ENCODE measurements around the gene ASCC1. TPM values are rescaled to one million over a fixed set of nuclear protein-coding genes. Genes with fewer than 3 reads are reported as not detected.

ASCC1 gene
- total and polyA plus RNA-seq, 2 of the 13 experiments (the other 11 are each of a cell fraction or from before 2014, with no cell fraction given), result 21.6 to 30.1 TPM

GRCh38 chr10:72088889-72089575 is 127.0 kb downstream of the ASCC1 start (continued):
- TF ChIP-seq CREB3 (CRISPR knock-in tag; IDR thresholded peaks at IDR 0.05), result no peak

- no peak for DNase-seq (ENCODE audit: low spot score)
- H3K4me1 ChIP-seq (ENCODE audit: insufficient read depth, low read length), result peaks cover 70% of the 10 kb centered on the region
- intact Hi-C loops (cut with micrococcal nuclease; ENCODE audit: unreplicated experiment) (no loop called here), in situ Hi-C loops (cut with HindIII; ENCODE audit: extremely low pct_ligation_motif_present, low pct_unique_long_range_greater_than_20kb) (loop anchor here (25.0 kb wide), 1 partner anchor 249 kb away; no protein-coding TSS in a partner anchor)
- peaks cover 0 to 32% of the 10 kb centered on the region in 2 experiments; a peak in 2 of 5 replicates for H3K27me3 ChIP-seq (ENCODE audit: control insufficient read depth in 1 of 2, insufficient read depth in 2 of 2, low read length in 2 of 2)
- no peak for FAIRE-seq
- BruUV-seq (replicated peaks), result no TSS peak
- ChIA-PET CTCF (ENCODE audit: low intra/inter-chr PET ratio, low total read pairs) (no interaction called here), POLR2A (interaction anchor here (1.6 kb wide), 1 partner anchor 128 kb away, joined by 6 read pairs; the partner anchor contains the start of genes ANAPC16 and ASCC1)
- no peaks in the 10 kb centered on the region for H3K36me3 ChIP-seq (replicated peaks in 1 of 2; ENCODE audit: control insufficient read depth in 1 of 2, insufficient read depth in 2 of 2, low read length in 2 of 2)
- peak within 1 kb of the TSS; percentile 38 for H3K9ac ChIP-seq (ENCODE audit: insufficient read depth, low read depth, low read length)
- H3K27ac ChIP-seq (ENCODE audit: extremely low read length, insufficient read depth, low read length), result no peak within 1 kb of the TSS
- H2AFZ ChIP-seq (ENCODE audit: low read length), result peak within 1 kb of the TSS; percentile 9
- 8% methylated on average over 26 of the region's 65 CpGs for WGBS (ENCODE audit: low lambda C conversion rate)
- peak within 1 kb of the TSS; percentile 91 for H3K4me2 ChIP-seq (ENCODE audit: low read depth, low read length)
- peak within 1 kb of the TSS; percentile 51 to 70 (median 57) for H3K4me3 ChIP-seq (replicated peaks in 1 of 3; ENCODE audit: insufficient read depth in 1 of 3, low read depth in 2 of 3, low read length in 3 of 3)
- ATAC-seq, result peak; percentile 27
- no peaks in the 10 kb centered on the region for H4K20me1 ChIP-seq (ENCODE audit: insufficient read depth, low read length)
- H3K79me2 ChIP-seq (ENCODE audit: insufficient read depth, low read length), result no peaks in the 10 kb centered on the region
- H3K9me3 ChIP-seq (ENCODE audit: low read length), result no peaks in the 10 kb centered on the region
- TF ChIP-seq RXRA (CRISPR knock-in tag; IDR thresholded peaks at IDR 0.05) (0 out of 2 replicates have a peak, but pooled peaks have one; percentile 14), FOXP4 (CRISPR knock-in tag; IDR thresholded peaks at IDR 0.05) (no peak), EZH2 (conservative IDR thresholded peaks at IDR 0.05; ENCODE audit: low read depth, low read length) (0 out of 2 replicates have a peak, but pooled peaks have one; percentile 14), HIC2 (CRISPR knock-in tag; IDR thresholded peaks at IDR 0.05; ENCODE audit: low read depth) (0 out of 2 replicates have a peak, but pooled peaks have one; percentile 15), ZNF280D (CRISPR knock-in tag; IDR thresholded peaks at IDR 0.05) (0 out of 2 replicates have a peak, but pooled peaks have one; percentile 31), ZSCAN20 (CRISPR knock-in tag; IDR thresholded peaks at IDR 0.05; ENCODE audit: borderline replicate concordance) (no peak), U2AF2 (IDR thresholded peaks at IDR 0.05; ENCODE audit: low read depth, low read length) (no peak), PAX8 (CRISPR knock-in tag; IDR thresholded peaks at IDR 0.05; ENCODE audit: borderline replicate concordance) (no peak)
Observed at GRCh38 chr10:72087969-72088888, 127.8 kb downstream of the ASCC1 start, which contains the start of gene SPOCK2. TSS of gene SPOCK2 (minus strand) at chr10:72088551. CDS start at chr10:72088328, 223 bp downstream.

Measured in HepG2 (cell line).